Glomerular visceral epithelial cell (primary cell): ENCODE data around the gene ZSWIM6.

Experiments used
- DNase-seq: peaks from one replicate; pipeline ENCODE4 v3.0.0-alpha.2; 2016; ENCODE audit errors: extremely low spot score

The ZSWIM6 gene

DNA sequence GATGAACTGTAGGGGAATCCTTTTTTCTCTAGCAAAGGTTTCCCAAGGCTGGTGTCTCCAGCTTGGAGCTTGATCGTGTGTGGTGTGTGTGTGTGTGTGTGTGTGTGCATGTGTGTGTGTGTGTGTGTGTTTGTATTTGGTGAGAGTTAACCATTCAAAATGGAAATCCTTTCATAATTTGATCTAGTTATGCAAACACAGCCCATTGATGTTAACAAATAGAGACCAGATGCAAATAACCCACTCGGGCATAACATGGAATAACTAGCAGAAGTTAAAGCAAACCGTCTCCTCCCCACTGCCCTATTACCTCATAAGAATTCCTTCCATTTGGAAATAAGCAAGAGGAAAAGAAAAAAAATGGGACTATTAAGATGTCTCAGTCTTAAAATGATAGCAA lies 24.9 kb upstream of the ZSWIM6 start:
- no peak for DNase-seq

DNA sequence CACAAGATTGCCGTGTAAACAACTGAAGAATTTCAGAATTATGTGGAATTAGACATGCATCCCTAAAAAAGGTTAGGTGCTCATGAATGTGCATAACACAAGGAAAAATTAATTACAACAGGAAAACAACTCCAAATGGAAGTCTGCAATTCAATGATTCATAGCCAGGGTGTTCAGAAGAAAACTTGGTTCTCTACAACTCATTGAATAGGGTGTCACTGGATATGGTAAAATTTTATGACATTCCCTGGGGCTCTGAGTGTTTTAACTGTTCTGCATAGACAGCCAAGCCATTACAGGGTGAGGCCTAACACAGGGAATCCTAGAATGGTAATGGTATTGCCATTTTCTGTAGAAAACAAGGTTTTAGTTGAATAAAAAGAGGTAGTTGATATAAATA lies 24.4 kb upstream of the ZSWIM6 start:
- DNase-seq = no peak

DNA sequence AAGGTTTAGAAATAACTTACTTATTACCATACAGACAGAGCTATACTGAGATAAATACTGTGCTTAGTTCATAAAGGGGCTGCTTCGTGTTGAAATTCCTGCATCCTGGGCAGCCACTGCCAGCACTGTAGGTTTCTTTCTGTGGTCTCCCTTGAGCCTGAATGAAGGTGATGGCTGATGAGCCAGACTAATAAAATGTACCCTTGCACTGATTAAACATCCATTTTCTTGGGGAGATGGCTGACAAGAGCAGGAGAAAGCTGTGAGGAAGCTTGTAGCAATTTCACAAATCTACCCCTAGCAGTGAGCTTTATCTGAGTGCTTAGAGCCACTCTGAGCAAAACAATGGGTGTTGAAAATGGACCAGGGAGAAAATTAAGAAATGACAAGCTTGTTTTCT lies 23.3 kb upstream of the ZSWIM6 start:
- peak; percentile 46 for DNase-seq

DNA sequence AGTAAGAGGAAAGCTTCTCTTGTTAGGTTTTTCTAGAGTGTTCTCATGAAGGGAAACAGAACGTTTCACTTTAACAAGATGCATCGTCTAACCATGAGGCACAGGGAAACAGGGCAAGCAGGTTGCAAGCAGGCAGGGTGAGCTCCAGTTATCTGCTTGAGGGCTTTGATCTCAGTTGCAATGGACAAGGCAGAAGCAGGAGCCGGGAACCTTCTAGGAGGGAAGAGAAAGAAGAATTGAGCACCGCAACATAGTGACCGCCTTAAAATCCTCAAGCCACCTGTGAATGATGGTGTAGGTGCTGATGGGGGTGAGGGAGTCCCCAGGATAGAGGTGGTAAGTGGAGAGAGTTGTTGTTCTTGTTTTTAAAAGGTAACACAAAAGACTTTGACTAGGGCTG lies 22.9 kb upstream of the ZSWIM6 start:
- no peak for DNase-seq

DNA sequence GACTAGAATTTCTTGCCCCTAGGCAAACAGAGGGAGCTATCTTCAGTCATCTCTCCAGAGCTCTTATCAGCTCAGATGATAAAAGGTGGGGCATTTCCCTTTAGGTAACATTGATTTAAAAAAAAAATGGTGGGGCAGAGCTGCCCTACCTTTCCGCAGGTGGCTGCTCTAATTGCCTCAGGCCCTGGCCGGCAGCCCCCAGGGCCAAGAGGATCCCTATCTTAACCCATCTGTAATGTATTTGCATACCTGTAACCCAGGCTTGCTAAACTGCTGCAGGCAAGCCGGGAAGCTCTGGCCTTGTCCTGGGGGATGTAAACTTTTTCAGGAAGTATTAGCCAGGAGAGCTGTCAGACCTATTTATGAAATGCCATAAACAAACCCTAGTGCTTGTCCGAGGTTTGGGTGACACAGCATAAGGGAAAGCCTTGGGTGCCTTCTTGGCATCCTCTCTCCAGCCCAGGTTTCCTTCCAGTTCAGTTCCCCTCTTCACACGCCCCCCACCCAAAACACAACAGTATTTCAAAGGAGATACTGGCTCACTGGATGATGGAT lies 20.9 kb upstream of the ZSWIM6 start:
- no peak for DNase-seq

DNA sequence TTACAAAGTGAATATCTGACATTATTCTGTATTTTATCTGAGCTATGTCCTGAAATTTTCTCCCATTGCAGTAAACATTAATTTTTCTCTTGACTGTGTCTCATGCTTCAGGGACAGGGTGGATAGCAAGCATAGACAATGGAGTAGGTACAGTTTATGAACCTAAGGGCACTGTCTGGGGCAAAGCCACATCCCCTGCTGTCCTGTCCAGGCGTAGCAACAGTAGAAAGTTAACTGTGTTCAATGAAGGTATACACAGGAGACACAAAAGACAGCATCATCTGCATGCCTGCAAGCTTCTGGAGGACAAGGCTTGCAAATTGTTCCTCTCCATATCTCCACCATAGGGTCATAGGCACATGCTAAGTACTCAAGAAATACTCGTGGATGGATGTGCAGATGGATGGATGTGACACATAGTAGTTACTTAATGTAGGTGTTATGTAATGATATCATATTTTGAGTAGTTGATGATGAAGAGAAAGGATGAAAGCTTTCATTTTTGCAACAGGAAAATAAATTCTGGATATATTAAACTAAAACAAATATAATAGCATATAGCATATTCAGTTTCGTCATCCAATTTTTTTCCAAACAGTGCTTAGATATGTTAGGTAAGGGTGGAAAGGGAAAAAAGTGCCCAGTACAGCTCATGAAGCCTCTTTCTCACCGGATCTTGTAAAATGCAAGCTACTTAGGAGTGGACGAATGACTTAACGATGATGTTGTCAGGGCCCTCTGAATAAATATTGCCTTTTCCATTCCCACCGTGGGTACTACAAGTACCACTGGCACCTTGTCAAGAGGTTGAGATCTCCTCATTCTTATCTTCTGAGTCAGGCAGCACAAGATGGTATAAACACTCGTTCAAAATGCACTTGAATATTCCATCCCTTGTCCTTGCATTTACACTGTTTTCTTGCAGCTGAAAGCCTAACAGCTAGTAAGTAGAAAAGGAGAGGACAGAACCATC lies 19.9 kb upstream of the ZSWIM6 start:
- peak; percentile 93 for DNase-seq

DNA sequence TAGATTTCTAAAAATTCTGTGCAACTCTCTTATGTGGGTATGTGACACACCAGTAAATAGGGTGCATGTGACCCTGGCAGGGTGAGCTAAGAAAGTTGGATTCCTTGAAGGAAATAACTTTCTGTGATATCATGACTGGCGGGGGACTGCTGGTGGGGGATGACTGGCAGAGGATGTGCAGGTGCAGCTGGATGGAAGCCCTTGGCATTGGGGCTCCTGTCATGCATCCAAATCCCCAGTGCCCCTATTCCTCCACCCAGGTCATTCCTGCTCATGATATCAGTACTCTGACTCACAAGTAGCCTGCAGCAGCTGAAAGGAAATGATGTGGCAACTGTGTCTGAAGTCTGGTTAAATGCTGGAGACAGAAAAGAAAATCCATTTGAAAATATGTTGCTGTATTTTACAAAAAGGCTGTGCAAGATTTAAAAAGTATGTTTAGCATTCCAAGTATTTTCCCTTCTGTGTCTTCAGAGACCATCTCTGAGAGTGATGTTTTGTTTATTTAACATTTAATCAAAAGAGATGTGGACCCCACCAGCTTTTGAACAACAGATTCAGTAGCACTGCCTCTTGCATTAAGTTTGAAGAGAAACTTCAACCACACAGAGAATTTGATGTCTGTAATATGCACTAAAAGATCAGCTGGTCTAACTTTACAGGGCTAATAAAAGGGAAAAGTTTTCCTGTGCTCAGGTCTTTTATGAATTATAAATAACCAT lies 17.9 kb upstream of the ZSWIM6 start:
- peak; percentile 97 for DNase-seq

DNA sequence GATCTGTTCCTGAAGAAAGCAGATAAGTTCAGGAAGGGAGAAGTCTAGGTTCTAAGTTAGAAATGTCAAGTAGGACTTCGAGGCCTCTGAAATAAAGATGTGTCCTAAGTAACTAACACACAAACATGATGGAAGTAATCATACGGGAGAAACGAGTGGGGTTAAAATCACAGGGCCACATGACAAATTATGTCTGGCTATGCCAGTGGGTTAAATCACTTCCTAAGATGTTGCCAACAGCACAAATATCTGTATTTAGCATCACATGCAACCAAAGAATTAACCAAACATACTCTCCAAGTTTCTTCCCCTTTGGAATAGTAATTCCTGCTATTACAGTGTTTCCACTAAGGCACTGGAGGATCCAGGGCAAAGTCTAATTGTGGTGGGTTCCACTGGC lies 13.7 kb upstream of the ZSWIM6 start:
- no peak for DNase-seq

DNA sequence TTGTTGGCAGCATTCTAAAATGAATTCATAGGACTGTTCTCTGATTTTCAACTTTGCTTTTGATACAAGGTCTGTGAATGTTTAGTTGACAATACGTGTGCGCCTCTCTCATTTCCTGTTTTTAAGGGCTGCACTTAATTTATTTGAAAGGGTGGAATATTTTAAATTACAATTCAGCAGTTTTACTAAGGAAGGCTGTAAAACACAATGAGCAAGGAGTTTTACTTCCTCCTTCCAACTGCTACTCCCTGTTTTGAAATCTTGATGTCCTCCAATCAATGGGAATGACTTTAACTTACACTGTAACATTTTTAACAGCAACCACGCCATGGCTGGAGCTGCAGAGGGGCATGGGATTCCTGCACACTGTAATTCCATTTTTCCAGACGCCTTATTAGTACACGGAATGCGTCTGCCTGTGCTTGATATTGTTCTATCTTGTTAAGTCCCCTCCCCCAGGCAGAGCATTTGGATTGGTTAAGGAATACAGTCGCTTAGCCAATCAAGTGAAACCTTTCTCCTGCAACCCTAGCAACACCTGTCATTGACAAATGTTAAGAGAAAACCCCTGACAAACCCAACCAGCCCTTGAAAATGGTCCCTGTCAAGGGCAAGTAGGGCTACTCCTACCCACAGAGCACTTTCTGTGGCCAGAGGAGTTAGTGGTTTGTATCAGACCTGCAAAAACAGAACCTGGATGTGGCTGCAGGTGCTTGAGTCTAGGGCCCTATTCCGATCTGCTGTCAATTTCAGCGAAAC lies 12.5 kb upstream of the ZSWIM6 start:
- no peak for DNase-seq

DNA sequence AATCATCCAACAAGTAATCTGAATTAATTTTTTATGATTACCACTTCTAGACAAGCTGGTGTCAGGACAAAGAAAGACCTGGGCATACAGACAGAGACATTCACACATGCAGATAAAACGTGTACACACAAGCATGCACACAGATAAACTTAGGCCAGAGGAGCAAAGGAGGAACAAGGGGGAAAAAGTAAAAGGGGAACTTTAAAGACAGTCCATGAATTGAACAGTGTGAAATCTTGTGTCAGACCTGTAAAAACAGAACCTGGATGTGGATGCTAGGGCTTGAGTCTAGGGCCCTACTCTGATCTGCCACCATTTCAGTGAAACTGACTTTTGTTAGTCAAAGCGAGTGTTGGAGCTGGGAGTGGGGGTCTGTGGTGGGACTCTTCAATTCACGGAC lies 11.2 kb upstream of the ZSWIM6 start:
- DNase-seq = no peak

DNA sequence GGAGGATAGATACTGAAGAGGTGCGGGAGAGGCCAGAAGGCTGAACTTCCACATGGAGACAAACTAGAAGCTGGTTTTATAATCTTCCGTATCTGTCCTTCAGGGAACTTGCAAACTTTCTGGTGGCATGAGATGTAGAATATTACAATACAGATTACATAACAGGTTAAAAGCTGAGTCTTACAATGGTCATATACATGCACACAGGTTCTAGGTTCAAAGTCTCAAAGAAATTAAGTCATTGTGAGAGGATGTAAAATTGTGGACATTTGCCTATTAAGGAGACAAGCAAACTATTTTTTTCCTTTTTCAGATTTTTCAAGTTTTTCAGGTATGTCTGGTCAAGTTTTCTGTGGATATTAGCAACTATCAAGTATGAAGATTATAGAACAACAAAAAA lies 10.4 kb upstream of the ZSWIM6 start:
- DNase-seq = no peak

DNA sequence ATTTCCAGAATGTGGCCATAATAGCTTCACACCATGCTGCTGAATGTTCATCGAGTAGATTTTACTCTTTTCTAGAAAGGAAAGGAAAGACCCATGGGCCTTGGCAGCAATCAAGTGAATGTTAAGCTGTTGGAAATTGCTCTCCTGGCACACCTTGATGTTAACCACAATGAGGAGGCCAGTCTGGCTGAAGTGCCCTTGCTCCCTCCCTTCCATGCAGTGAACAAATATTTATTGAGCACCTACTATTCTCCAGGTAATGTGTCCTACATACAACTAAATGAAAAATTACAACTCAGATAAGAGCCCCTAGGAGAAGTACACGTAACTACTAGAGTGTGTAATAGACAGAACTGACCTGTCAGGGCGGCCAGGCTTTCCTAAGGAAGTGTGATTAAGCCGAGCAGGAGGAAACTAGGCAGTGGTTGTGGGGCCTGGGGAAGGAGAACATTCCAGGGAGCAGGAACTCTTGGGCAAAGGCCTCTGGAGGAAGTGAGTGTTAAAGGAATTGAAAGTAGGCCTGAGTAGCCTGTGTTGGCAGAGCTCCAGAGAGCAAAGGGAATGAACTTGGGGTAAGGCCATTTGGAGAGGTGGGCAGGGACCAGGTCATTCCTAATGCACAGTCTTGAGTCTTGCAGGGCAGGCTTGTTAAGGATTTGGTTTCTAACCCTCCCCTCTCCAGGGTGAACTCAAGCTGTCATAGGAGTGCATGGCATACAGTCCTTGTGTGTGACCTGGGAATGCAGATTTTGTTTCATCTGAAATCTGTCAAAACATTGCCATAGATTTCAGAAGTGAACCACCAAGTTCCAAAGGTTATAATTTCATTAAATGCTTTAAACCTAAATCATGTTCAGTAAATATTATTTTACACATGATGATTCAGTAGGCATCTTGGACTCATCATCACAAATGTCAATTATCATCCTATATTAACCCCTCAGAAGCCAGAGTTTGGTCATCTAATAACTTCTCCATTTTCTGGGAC lies 9.0 kb upstream of the ZSWIM6 start:
- DNase-seq = peak; percentile 72

DNA sequence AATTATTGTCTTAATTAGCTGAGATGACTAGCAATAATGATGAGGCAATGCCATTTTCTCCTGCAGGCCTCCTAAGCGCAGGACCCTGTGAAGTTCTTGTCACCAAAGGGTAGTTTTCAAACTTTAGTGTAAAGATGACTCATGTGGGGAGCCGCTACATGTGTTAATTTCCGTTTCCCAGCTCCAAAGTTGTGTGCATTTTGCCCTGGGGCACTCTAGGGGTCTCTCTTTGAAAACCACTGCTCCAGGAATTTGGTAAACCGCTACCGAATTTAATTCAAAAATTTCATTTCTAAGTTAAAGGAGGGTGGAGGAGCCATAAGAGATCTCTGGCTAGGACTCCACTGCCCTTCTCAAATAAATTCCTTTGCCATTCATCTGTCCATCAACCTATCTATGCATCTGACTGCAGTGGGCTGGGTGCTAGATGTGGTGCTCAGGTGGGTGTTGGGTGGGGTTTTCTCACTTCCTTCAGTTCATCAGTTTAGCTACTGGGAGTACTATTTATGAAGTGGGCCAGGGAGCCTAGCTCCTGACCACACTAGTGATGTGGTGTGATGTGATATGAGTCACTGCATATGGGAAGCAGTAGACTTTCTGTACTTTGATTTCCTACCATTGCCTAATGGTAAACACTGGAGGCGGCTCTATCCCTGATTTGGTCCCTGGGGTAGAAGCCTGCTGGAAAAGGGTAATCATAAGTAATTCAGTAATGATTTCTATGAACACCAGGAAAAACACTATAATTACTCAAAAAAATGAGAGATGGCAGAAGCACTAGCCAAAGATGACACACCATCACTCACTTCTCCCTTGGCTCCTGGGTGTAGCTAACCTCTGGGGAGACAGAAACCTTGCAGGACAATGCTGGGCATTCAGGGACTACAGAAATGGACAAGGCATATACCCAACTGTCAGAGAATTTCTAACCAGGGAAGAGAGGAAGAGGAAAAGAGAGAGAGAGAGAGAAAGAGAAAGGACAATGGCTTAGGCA lies 4.0 kb upstream of the ZSWIM6 start:
- peak; percentile 75 for DNase-seq

DNA sequence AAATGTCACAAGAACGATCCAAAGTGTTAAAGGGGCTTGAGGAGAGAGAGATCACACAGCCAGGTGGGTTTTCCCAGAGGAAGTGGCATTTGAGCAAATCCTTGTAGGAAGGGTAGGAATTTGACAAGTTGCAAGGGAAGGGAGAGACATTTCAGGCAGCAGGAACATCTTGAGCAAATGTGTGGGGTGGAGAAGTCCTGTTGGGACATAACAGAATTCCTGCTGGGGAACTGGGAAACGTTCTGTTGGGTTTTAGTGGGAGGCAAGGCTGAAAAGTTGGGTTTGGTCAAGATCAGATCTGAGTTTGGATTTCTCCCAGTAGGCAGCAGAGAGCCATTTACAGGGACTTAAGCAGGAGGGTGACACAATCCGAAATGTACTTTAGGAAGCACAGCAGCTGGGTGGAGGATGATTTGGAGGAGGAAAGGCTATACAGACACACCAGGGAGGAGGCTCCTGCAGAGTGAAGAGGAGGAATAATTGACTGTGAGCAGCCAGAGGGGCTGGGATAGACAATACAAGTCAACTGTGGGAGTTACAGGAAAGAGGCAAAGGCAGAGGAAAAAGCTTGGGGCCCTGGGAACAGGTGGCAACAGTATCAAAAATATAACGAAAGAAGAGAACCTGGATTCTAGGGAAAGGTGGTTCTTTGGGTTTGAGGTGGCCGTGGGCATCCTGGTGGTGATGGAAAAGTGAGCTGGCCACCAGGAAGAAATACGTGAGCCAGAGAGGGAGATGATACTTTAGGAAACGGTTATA lies 3.1 kb upstream of the ZSWIM6 start:
- no peak for DNase-seq

DNA sequence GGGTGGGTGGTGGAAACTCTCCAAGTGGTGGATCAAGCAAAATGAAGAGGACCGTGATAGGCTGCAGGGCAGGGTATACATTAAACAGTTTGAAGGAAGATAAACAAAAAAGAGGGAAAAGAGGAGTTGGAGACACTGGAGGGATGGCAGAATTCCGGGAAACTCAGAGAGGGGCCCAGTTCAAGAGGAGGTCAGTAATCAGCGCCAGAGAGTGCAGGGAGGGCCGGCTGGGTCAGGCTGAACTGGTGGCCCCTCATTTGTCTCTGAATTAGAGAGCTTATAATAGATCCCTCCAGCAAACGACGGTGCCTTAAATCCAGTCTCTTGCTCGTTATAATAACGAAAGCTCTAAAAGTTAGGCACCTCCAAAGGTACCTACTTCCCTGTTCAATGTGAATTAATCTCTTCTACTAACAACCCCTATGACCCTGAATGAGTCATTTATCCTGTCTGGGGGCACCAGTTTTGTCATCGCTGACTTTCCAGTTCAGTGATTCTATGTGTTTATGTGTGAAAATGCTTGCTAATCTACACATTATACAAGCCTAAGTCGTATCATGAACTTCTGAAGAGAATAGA lies 2.4 kb upstream of the ZSWIM6 start:
- DNase-seq = peak; percentile 71

DNA sequence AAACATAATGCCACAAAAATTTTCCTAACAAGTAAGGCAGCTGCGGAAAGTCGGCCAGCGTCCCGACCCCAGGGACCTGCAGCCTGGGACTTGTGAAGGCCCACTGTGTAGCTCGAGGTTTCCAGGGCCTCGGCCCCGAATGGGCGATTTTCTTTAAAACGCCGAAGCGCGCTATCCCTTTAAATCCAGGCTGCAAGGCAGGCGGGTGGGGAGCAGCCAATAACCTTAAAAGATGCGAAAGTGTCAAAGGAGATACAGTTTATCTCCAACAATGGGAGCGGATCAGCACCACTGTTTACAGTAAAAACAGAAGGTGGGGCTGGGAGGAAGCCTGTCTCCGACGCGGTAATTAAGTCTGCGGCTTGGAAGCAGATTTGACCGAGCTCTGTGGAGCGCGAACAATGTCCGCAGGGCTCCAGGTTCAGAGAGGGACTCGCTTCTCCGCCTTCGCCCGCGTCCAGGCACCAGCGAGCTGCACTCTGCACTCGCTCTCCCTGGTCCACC lies 1.7 kb upstream of the ZSWIM6 start:
- DNase-seq = peak; percentile 66

DNA sequence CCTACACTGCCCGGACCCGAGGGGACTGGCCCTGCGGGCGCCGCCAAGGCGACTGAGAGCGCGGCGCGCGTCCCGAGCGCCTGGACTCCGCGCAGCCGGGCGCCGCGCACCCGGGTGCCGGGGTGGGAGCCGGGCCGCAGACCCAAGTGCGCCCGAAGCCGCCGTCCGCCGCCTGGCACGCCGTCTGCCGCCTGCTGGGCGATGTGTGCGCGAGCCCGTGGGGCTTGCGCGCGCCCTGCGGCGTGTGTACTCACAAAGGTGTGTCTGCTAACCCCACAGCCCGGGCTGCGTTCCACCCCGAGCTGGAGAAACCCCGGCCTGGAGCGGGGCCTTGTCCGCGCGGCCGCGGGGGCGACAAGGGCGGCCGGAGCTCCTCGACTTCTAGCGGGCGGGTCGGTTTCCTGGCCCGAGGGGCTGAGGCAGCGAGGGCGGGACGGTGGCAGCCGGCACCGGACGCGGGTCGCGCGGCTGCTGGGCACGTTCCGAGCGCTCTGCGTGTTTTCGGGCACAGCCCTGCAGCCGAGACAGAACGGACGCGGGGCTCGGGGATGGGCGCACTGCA lies 1.1 kb upstream of the ZSWIM6 start:
- DNase-seq = peak; percentile 86

DNA sequence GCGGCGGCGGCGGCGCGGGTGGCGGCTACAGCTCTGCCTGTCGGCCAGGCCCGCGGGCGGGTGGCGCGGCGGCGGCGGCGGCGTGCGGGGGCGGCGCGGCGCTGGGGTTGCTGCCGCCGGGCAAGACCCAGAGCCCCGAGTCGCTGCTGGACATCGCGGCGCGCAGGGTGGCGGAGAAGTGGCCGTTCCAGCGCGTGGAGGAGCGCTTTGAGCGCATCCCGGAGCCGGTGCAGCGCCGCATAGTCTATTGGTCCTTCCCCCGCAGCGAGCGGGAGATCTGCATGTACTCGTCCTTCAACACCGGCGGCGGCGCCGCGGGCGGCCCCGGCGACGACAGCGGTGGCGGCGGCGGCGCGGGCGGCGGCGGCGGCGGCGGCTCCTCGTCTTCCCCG lies 296 bp downstream of the ZSWIM6 start:
- no peak for DNase-seq
